GM12878 (cell line): ENCODE results near the gene JTB. TPM values are rescaled to one million over a fixed set of nuclear protein-coding genes. Genes with fewer than 3 reads are reported as not detected.

Experiments
- ATF2 ChIP-seq: IDR thresholded peaks from 2 replicates; pipeline ENCODE4 v1.6.1; 2012; ENCODE audit warnings: low read length, inconsistent platforms
- ATF7 ChIP-seq: fragments of 450-650 bp; IDR thresholded peaks from 2 replicates; pipeline ENCODE4 v1.6.1; 2016; ENCODE audit warnings: low read depth, mild to moderate bottlenecking
- CBX3 ChIP-seq: fragments of 200-600 bp; sonication (generic); IDR thresholded peaks from 2 replicates; pipeline ENCODE4 v1.6.1; 2016; ENCODE audit warnings: low read depth, borderline replicate concordance
- CBX5 ChIP-seq: sonication (generic); IDR thresholded peaks from 2 replicates; pipeline ENCODE4 v1.6.1; 2016; ENCODE audit warnings: low read depth, moderate library complexity, mild to moderate bottlenecking, inconsistent platforms
- EGR1 ChIP-seq, 2 experiments: IDR thresholded peaks; 1 replicate in 1 of 2; 2 replicates in 1 of 2; pipeline ENCODE4 v1.6.1; 2011 to 2012; ENCODE audit warnings: low read depth in 2 of 2, low read length in 2 of 2, borderline replicate concordance in 1 of 2, mild to moderate bottlenecking in 1 of 2, moderate library complexity in 1 of 2
- HCFC1 ChIP-seq: fragments of 150-350 bp; IDR thresholded peaks from 2 replicates; pipeline ENCODE4 v1.6.1; 2014; ENCODE audit warnings: low read length
- HDAC2 ChIP-seq: fragments of 200-600 bp; sonication (generic); IDR thresholded peaks from 2 replicates; pipeline ENCODE4 v1.6.1; 2017
- HDGF ChIP-seq: fragments of 450-650 bp; IDR thresholded peaks from 2 replicates; pipeline ENCODE4 v1.6.1; 2016; ENCODE audit warnings: antibody characterized with exemption
- MTA3 ChIP-seq: IDR thresholded peaks from 2 replicates; pipeline ENCODE4 v1.6.1; 2012; ENCODE audit warnings: low read length, inconsistent platforms, borderline replicate concordance
- NBN ChIP-seq: fragments of 450-650 bp; IDR thresholded peaks from 2 replicates; pipeline ENCODE4 v1.6.1; 2016
- NFIC ChIP-seq: IDR thresholded peaks from 2 replicates; pipeline ENCODE4 v1.6.1; 2012; ENCODE audit warnings: low read depth, mild to moderate bottlenecking, inconsistent platforms, low read length, moderate library complexity
- NFYA ChIP-seq: IDR thresholded peaks from 2 replicates; pipeline ENCODE4 v1.6.1; 2011; ENCODE audit warnings: low read depth, mild to moderate bottlenecking, low read length, improper control_type of control experiment, borderline replicate concordance
- NRF1 ChIP-seq: conservative IDR thresholded peaks from 2 replicates; pipeline ENCODE4 v1.6.1; 2011; ENCODE audit warnings: mild to moderate bottlenecking, low read depth, low read length, improper control_type of control experiment
- PAX8 ChIP-seq: fragments of 450-650 bp; IDR thresholded peaks from 2 replicates; pipeline ENCODE4 v1.6.1; 2017; ENCODE audit warnings: mild to moderate bottlenecking, moderate library complexity
- PML ChIP-seq: IDR thresholded peaks from 2 replicates; pipeline ENCODE4 v1.6.1; 2012; ENCODE audit warnings: low read length, inconsistent platforms
- RCOR1 ChIP-seq: conservative IDR thresholded peaks from 2 replicates; pipeline ENCODE4 v1.6.1; 2012; ENCODE audit warnings: low read depth, low read length, improper control_type of control experiment
- SIX5 ChIP-seq: IDR thresholded peaks from 2 replicates; pipeline ENCODE4 v1.6.1; 2011; ENCODE audit warnings: mild to moderate bottlenecking, low read depth, low read length, moderate library complexity; ENCODE audit not compliant: severe bottlenecking
- SP1 ChIP-seq: IDR thresholded peaks from one replicate; pipeline ENCODE4 v1.6.1; 2011; ENCODE audit warnings: low read depth, low read length
- SREBF1 ChIP-seq: IDR thresholded peaks from 2 replicates; pipeline ENCODE4 v1.6.1; 2012; ENCODE audit warnings: mild to moderate bottlenecking, low read length
- SREBF2 ChIP-seq: IDR thresholded peaks from 2 replicates; pipeline ENCODE4 v1.6.1; 2012; ENCODE audit warnings: mild to moderate bottlenecking, low read length
- TAF1 ChIP-seq: IDR thresholded peaks from 2 replicates; pipeline ENCODE4 v1.6.1; 2011; ENCODE audit warnings: mild to moderate bottlenecking, low read depth, low read length, borderline replicate concordance
- TCF12 ChIP-seq: IDR thresholded peaks from 2 replicates; pipeline ENCODE4 v1.6.1; 2011; ENCODE audit warnings: low read depth, mild to moderate bottlenecking, low read length
- ZZZ3 ChIP-seq: IDR thresholded peaks from 2 replicates; pipeline ENCODE4 v1.6.1; 2011; ENCODE audit warnings: low read depth; ENCODE audit not compliant: control insufficient read depth, insufficient read length
- polyA plus RNA-seq, 11 experiments: library from polyadenylated mRNA; depleted of rRNA in 4 of 11; unstranded in 6 of 11; stranded (reverse) in 5 of 11; fragments of >200 nt; fragmentation: Nextera tagmentation in 4 of 11; fragmentation: Illumina TruSeq in 1 of 11; extraction: Ambion mirVana in 4 of 11; extraction: Trizol in 1 of 11; gene quantifications; 1 replicate in 1 of 11; 2 replicates in 10 of 11; pipeline versions ENCODE4 v1.2.1 to v1.2.3, GENCODE V29; 2011 to 2016; ENCODE audit warnings: inconsistent platforms in 2 of 11, missing spikeins in 2 of 11, low read depth in 1 of 11
- total RNA-seq, 4 experiments: library from RNA; depleted of rRNA in 3 of 4; stranded (reverse); fragments of >200 nt in 3 of 4; fragmentation: Illumina TruSeq in 1 of 4; extraction: Trizol in 1 of 4; gene quantifications; 2 replicates each; pipeline versions ENCODE4 v1.2.1 to v1.2.3, GENCODE V29; 2013 to 2021
- TF ChIP-seq, protein P1 (sequence below): IDR thresholded peaks from 2 replicates; pipeline ENCODE4 v1.6.1; 2011; ENCODE audit warnings: borderline replicate concordance, low read depth, mild to moderate bottlenecking, moderate library complexity, low read length; ENCODE audit not compliant: insufficient read depth, poor library complexity, severe bottlenecking
- TF ChIP-seq, protein P2 (sequence below): fragments of 450-650 bp; IDR thresholded peaks from 2 replicates; pipeline ENCODE4 v1.6.1; 2016; ENCODE audit warnings: mild to moderate bottlenecking, moderate library complexity, borderline replicate concordance

JTB gene
- total and polyA plus RNA-seq, 10 of the 15 experiments (the other 5 are each of a cell fraction or from before 2014, with no cell fraction given), result 25.0 to 298 (median 155) TPM

DNA sequence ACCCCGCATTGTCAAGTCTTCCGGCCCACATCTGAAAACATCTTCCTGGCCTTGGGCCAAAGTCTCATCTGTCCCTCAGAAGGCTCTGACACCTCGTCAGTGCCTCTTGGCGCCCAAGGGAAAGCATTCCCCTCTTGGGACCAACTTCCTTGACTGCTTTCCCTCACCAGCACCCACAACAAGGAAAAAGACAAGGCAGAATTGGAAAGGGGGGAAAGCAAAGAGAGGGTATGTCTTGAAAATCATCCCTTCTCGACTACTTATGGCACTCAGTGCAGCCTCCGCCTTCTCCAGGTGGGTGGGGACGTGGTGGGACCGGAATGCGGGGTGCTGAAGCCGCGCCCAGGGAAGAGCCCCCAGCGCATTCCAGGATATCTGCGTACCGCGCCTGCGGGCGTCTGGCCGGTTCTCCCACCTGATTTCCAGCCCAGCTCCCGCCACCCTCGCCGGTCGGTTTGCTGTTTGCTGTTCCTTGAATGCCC, 13.6 kb downstream of the JTB start (continued):
- TF ChIP-seq, protein P1, sequence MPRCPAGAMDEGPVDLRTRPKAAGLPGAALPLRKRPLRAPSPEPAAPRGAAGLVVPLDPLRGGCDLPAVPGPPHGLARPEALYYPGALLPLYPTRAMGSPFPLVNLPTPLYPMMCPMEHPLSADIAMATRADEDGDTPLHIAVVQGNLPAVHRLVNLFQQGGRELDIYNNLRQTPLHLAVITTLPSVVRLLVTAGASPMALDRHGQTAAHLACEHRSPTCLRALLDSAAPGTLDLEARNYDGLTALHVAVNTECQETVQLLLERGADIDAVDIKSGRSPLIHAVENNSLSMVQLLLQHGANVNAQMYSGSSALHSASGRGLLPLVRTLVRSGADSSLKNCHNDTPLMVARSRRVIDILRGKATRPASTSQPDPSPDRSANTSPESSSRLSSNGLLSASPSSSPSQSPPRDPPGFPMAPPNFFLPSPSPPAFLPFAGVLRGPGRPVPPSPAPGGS, result no peak
- TF ChIP-seq CBX5 (no peak), CBX3 (no peak), EGR1 (IDR thresholded peaks at IDR 0.05; ENCODE audit: borderline replicate concordance in 1 of 2, low read depth in 2 of 2, low read length in 2 of 2) (no peak), HDGF (0 out of 2 replicates have a peak, but pooled peaks have one; percentile 43), SREBF1 (no peak), HDAC2 (no peak), NBN (0 out of 2 replicates have a peak, but pooled peaks have one; percentile 10), NFIC (no peak), MTA3 (no peak), NRF1 (no peak), HCFC1 (no peak), PML (no peak), NFYA (no peak), TCF12 (no peak), ATF2 (no peak), ATF7 (peak; percentile 53), TAF1 (no peak), PAX8 (no peak), SP1 (no peak), RCOR1 (no peak), SREBF2 (no peak), SIX5 (no peak), ZZZ3 (no peak)
- TF ChIP-seq, protein P2, sequence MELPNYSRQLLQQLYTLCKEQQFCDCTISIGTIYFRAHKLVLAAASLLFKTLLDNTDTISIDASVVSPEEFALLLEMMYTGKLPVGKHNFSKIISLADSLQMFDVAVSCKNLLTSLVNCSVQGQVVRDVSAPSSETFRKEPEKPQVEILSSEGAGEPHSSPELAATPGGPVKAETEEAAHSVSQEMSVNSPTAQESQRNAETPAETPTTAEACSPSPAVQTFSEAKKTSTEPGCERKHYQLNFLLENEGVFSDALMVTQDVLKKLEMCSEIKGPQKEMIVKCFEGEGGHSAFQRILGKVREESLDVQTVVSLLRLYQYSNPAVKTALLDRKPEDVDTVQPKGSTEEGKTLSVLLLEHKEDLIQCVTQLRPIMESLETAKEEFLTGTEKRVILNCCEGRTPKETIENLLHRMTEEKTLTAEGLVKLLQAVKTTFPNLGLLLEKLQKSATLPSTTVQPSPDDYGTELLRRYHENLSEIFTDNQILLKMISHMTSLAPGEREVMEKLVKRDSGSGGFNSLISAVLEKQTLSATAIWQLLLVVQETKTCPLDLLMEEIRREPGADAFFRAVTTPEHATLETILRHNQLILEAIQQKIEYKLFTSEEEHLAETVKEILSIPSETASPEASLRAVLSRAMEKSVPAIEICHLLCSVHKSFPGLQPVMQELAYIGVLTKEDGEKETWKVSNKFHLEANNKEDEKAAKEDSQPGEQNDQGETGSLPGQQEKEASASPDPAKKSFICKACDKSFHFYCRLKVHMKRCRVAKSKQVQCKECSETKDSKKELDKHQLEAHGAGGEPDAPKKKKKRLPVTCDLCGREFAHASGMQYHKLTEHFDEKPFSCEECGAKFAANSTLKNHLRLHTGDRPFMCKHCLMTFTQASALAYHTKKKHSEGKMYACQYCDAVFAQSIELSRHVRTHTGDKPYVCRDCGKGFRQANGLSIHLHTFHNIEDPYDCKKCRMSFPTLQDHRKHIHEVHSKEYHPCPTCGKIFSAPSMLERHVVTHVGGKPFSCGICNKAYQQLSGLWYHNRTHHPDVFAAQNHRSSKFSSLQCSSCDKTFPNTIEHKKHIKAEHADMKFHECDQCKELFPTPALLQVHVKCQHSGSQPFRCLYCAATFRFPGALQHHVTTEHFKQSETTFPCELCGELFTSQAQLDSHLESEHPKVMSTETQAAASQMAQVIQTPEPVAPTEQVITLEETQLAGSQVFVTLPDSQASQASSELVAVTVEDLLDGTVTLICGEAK, result 0 out of 2 replicates have a peak, but pooled peaks have one; percentile 2
